NCI-H1417 treated with DMSO at 0.1 percent for 48 hours (cell line): ENCODE data around the gene TAS2R43.
"Not testable (repeated sequence)": the region's sequence is repeated elsewhere in the genome, so short reads cannot be mapped to it uniquely, and the experiment has no call there.

Source experiments
- DNase-seq: peaks from one replicate; lab custom pipeline; 2025; lab: John Stamatoyannopoulos, UW

The TAS2R43 gene

GRCh38 chr12:11059784-11060183 lies 32.3 kb downstream of the TAS2R43 start:
- DNase-seq, result no peak

GRCh38 chr12:11059041-11059440 lies 33.1 kb downstream of the TAS2R43 start:
- no peak for DNase-seq

- no peak for DNase-seq
Measured at GRCh38 chr12:11055306-11055705, 36.8 kb downstream of the TAS2R43 start.

GRCh38 chr12:11049806-11050531 lies 42.1 kb downstream of the TAS2R43 start:
- not testable (repeated sequence) for DNase-seq

GRCh38 chr12:11041366-11041765 lies 50.7 kb downstream of the TAS2R43 start:
- DNase-seq, result not testable (repeated sequence)
